Esophagus squamous epithelium (tissue), 4 donors: ENCODE results near the gene PLBD2.

Source experiments
- CTCF ChIP-seq, 6 experiments: fragments of 450-650 bp in 4 of 6; fragments of 200-600 bp in 2 of 6; sonication (generic) in 2 of 6; IDR thresholded peaks; one replicate each; pipeline ENCODE4 v1.5.1; 2016 to 2019; ENCODE audit warnings: antibody characterized with exemption in 6 of 6, mild to moderate bottlenecking in 4 of 6, moderate library complexity in 4 of 6
- POLR2A ChIP-seq, 4 donors: fragments of 450-650 bp; IDR thresholded peaks; one replicate each; pipeline ENCODE4 v1.6.1; 2017; ENCODE audit warnings: antibody characterized with exemption in 4 of 4, mild to moderate bottlenecking in 4 of 4, moderate library complexity in 3 of 4

- TF ChIP-seq CTCF (IDR thresholded peaks at IDR 0.05) = no peak
- TF ChIP-seq POLR2A (IDR thresholded peaks at IDR 0.05) = no peak
These were observed 12.0 kb upstream of the PLBD2 start for GRCh38 chr12:113346353-113346752.
